Measurements from ENCODE around the gene SLC25A23. TPM values are rescaled to one million over a fixed set of nuclear protein-coding genes. Genes with fewer than 3 reads are reported as not detected.

Gene SLC25A23
- total and polyA plus RNA-seq, 2 of the 8 experiments (the other 6 are each of a cell fraction or from before 2014, with no cell fraction given): 18.0 to 48.1 TPM

DNA sequence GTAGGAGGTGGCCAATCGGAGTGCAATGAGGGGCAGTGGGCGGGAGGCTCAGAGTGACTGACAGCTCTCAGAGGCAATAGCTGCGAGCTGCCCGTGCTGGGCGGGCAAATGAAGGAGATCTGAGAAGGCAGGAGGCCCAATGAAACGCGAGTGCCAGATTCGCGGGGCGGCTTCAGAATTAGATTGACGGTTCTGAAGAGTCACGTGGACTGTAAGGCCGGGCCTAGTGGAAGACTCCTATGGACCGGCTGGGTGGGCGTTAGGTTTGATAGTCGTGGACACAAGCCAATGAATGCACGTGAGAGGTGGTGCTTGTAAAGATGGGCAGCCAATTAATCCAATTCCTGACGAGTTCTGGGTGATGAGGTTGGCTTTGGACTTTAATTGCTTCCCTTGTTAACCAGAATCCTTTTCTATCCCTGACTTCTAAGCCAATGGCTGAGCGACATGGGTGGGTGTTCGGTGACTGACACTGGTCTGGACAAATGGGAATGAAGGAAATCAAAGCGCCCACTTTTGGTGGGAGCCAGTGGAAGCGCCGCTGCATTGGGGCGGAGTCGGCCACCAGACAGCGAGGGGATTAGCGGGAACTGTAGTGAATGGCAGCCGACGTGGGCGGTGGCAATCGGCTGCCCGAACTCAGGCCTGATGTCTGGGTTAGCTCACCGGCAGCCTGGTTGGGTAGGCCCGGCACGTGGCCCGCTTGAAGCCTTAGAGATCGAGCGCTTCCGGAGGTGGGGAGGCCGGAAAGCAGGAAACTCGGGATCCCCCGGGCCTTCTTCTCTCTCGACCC is 34.5 kb downstream of the SLC25A23 start:
- Histone ChIP-seq H3K4me1 (replicated peaks in 1 of 4; ENCODE audit: control insufficient read depth in 3 of 4, insufficient read depth in 4 of 4, low read length in 3 of 4) (peaks cover 0 to 4% (median 0%) of the 10 kb centered on the region in 4 experiments; a peak in 2 of 7 replicates), H4K5ac (ENCODE audit: insufficient read length, low read depth, low read length) (no peak overlapping the region), H3K9me3 (ENCODE audit: insufficient read depth in 2 of 2, low read depth in 1 of 2, low read length in 1 of 2) (peaks cover 0 to 5% of the 10 kb centered on the region in 2 experiments; a peak in 2 of 4 replicates), H2BK15ac (ENCODE audit: low read length) (no peak overlapping the region), H2BK12ac (ENCODE audit: low read depth, low read length) (0 out of 2 replicates have a peak overlapping the region, but pooled peaks have one; percentile 71), H2AFZ (ENCODE audit: low read length) (0 out of 2 replicates have a peak overlapping the region, but pooled peaks have one; percentile 6), H3K14ac (ENCODE audit: insufficient read length) (no peak overlapping the region), H3K4me3 (ENCODE audit: extremely low read depth in 1 of 4, insufficient read depth in 2 of 4, low read depth in 3 of 4, low read length in 4 of 4) (peak overlapping the region in 1 of 4 experiments; percentile 21; a peak in 2 of 8 replicates), H4K91ac (replicated peaks; ENCODE audit: insufficient read length, low read length) (peak overlapping the region; percentile 93), H3K36me3 (ENCODE audit: control insufficient read depth in 2 of 4, insufficient read depth in 4 of 4, low read length in 3 of 4) (peaks cover 14 to 23% (median 20%) of the 10 kb centered on the region in 4 experiments; a peak in 7 of 8 replicates), H2BK20ac (ENCODE audit: low read length) (no peak overlapping the region), H3K23ac (ENCODE audit: insufficient read length) (no peak overlapping the region), H3K23me2 (ENCODE audit: low read depth, low read length) (peaks cover 8% of the 10 kb centered on the region), H2BK5ac (ENCODE audit: low read depth, low read length) (no peak overlapping the region), H3K4me2 (ENCODE audit: insufficient read depth in 1 of 2, low read depth in 2 of 2, low read length in 2 of 2) (0 out of 4 replicates have a peak overlapping the region, but pooled peaks of 1 of the 2 experiments have one; percentile 10), H4K20me1 (replicated peaks in 1 of 2; ENCODE audit: control insufficient read depth in 1 of 2, insufficient read depth in 2 of 2, low read length in 2 of 2) (peaks cover 37 to 39% of the 10 kb centered on the region in 2 experiments), H2BK120ac (replicated peaks; ENCODE audit: low read depth, low read length) (no peak overlapping the region), H3K79me2 (ENCODE audit: control insufficient read depth in 1 of 2, insufficient read depth in 2 of 2, low read length in 2 of 2) (peaks cover 34 to 40% of the 10 kb centered on the region in 2 experiments), H3K27ac (ENCODE audit: low read depth, low read length) (no peak overlapping the region), H4K8ac (ENCODE audit: extremely low read depth, insufficient read depth, low read length) (peak overlapping the region; percentile 66), H2AK5ac (ENCODE audit: low read depth, low read length) (no peak overlapping the region), H3K4ac (replicated peaks; ENCODE audit: insufficient read length, low read depth, low read length) (peak overlapping the region; percentile 48), H3K18ac (ENCODE audit: extremely low read depth, low read length) (no peak overlapping the region; the same call in 1 of the 2 replicates), H3K9ac (replicated peaks in 1 of 4; ENCODE audit: extremely low read depth in 1 of 4, low read depth in 3 of 4, low read length in 3 of 4) (no peak overlapping the region; a peak in 2 of 7 replicates), H3K27me3 (replicated peaks in 1 of 4; ENCODE audit: control insufficient read depth in 3 of 4, extremely low read depth in 1 of 4, insufficient read depth in 3 of 4, low read length in 3 of 4) (peaks cover 0 to 6% (median 0%) of the 10 kb centered on the region in 4 experiments; a peak in 2 of 7 replicates), H3K56ac (replicated peaks; ENCODE audit: insufficient read length, low read depth, low read length) (peak overlapping the region; percentile 28), H3K79me1 (ENCODE audit: low read depth, low read length) (peaks cover 5% of the 10 kb centered on the region; the same call in 1 of the 2 replicates)
- ChIA-PET POLR2A (ENCODE audit: partially characterized antibody) (interaction anchor here (0.6 to 2.3 kb wide), 20 partner anchors 10 to 214 kb away, joined by 3 to 15 read pairs (median 4); partner anchors contain the start of genes ALKBH7, CLPP, GTF2F1 and SLC25A23), CTCF (ENCODE audit: partially characterized antibody) (interaction anchor here (0.9 to 1.4 kb wide), 2 partner anchors 9 to 107 kb away, joined by 3 to 7 read pairs; partner anchors contain the start of gene SLC25A41)
- 9% methylated on average over 42 of the region's 43 CpGs; no CpG with 5 or more reads in 1 of the 2 experiments for WGBS, 2 experiments (ENCODE audit: extremely low coverage in 1 of 2, insufficient coverage in 1 of 2, insufficient read length in 1 of 2, insufficient replicate concordance in 2 of 2, low coverage in 1 of 2, low lambda C conversion rate in 2 of 2, missing lambda C conversion rate in 1 of 2)
- peak; percentile 95 to 100 for DNase-seq (ENCODE audit: low read depth in 1 of 2, low spot score in 2 of 2)
- peak; percentile 100 for FAIRE-seq
- no peak for TF ChIP-seq SRF (IDR thresholded peaks at IDR 0.05; ENCODE audit: low read depth, low read length)
- no peak for TF ChIP-seq NRF1 (IDR thresholded peaks at IDR 0.05; ENCODE audit: low read depth, low read length)
- no peak for TF ChIP-seq KDM5A (IDR thresholded peaks at IDR 0.05; ENCODE audit: low read length)
- TF ChIP-seq BRCA1 (IDR thresholded peaks at IDR 0.05; ENCODE audit: low read depth, low read length): no peak
- TF ChIP-seq CBX5 (IDR thresholded peaks at IDR 0.05; ENCODE audit: low read depth, low read length): no peak
- TF ChIP-seq GABPA (IDR thresholded peaks at IDR 0.05; ENCODE audit: borderline replicate concordance, insufficient read depth, low read length): no peak
- no peak for TF ChIP-seq PHF8 (conservative IDR thresholded peaks at IDR 0.05; ENCODE audit: low read depth, low read length)
- TF ChIP-seq SAP30 (IDR thresholded peaks at IDR 0.05; ENCODE audit: insufficient read depth, insufficient replicate concordance, low read length): no peak
- no peak for TF ChIP-seq ASH2L (IDR thresholded peaks at IDR 0.05; ENCODE audit: low read length)
- no peak for TF ChIP-seq CBX8 (IDR thresholded peaks at IDR 0.05; ENCODE audit: borderline replicate concordance, low read depth, low read length)
- TF ChIP-seq EZH2 (IDR thresholded peaks at IDR 0.05; ENCODE audit: low read depth, low read length, severe bottlenecking): no peak
